GM06990 (cell line): ENCODE measurements around the gene APPL2.

ENCODE experiments used
- DNase-seq: peaks from one replicate; pipeline ENCODE4 v3.0.0-alpha.2; 2011; ENCODE audit not compliant: insufficient read length; ENCODE audit errors: extremely low read depth
- H3K27me3 ChIP-seq: replicated peaks from 2 replicates; pipeline ENCODE4 v1.6.0; 2011; ENCODE audit warnings: low read length; ENCODE audit not compliant: control insufficient read depth, insufficient read depth
- H3K36me3 ChIP-seq: 2 replicates; pipeline ENCODE4 v1.5.1; 2011; ENCODE audit warnings: low read length; ENCODE audit not compliant: control insufficient read depth, insufficient read depth
- H3K4me3 ChIP-seq: replicated peaks from 2 replicates; pipeline ENCODE4 v1.5.1; 2011; ENCODE audit warnings: low read depth, mild to moderate bottlenecking, control low read depth, low read length
- TF ChIP-seq, protein P1 (sequence below): IDR thresholded peaks from 2 replicates; pipeline ENCODE4 v1.5.1; 2011; ENCODE audit warnings: low read length, control low read depth, mild to moderate bottlenecking, inconsistent platforms; ENCODE audit not compliant: insufficient read depth, poor library complexity, severe bottlenecking

The APPL2 gene

DNA sequence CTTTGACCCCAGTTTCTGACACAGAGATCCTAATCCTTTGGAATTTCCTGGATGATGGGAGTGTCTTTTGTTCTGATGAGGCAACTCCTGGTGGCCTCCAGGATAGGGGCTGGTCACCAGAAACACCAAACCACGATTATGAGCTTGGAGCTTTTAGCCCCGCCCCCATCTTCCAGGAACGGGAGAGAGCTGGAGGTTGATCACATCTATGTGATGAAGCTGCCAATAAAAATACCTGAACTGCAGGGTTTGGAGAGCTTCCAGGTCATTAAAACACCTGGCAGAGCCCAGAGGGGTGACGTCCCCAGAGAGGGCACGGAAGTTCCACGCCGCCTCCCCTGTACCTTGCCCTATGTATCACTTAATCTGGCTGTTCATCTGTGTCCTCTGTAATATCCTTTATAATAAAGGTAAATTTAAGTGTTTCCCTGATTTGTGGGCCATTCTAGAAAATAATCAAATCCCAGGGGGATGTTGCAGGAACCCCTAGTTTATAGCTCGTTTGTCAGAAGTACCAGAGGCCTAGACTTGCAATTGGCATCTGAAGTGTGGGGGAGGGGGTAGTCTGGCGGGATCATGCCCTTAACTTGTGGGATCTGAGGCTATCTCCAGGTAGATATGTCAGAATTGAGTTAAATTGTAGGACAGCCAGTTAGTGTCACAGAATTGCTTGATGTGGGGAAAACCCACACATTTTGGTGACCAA is 21.2 kb downstream of the APPL2 start:
- Histone ChIP-seq H3K4me3 (no peak overlapping the region), H3K36me3 (peaks cover 1% of the 10 kb centered on the region; the same call in 1 of the 2 replicates), H3K27me3 (no peaks in the 10 kb centered on the region)
- TF ChIP-seq, protein P1, sequence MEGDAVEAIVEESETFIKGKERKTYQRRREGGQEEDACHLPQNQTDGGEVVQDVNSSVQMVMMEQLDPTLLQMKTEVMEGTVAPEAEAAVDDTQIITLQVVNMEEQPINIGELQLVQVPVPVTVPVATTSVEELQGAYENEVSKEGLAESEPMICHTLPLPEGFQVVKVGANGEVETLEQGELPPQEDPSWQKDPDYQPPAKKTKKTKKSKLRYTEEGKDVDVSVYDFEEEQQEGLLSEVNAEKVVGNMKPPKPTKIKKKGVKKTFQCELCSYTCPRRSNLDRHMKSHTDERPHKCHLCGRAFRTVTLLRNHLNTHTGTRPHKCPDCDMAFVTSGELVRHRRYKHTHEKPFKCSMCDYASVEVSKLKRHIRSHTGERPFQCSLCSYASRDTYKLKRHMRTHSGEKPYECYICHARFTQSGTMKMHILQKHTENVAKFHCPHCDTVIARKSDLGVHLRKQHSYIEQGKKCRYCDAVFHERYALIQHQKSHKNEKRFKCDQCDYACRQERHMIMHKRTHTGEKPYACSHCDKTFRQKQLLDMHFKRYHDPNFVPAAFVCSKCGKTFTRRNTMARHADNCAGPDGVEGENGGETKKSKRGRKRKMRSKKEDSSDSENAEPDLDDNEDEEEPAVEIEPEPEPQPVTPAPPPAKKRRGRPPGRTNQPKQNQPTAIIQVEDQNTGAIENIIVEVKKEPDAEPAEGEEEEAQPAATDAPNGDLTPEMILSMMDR, result no peak
- DNase-seq, result no peak

DNA sequence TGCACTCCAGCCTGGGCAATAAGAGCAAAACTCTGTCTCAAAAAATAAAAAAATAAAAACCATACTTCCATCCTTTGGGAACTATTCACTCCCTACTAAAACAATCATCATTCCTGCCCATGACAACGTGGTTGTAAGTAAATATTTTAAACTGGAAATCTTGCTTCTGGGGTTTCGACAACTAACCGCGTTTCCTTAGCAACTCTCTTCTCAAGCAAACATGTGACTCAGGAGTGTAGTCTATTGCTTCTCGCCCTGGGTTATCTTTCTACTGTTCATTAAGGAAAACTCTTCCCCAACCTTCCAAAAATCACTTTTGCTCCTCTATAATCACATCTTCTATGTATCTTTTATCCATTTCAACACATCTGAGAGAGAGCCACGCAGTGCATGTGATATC is 21.8 kb downstream of the APPL2 start:
- no peak for DNase-seq
- Histone ChIP-seq H3K27me3 (no peaks in the 10 kb centered on the region), H3K4me3 (no peak overlapping the region), H3K36me3 (peaks cover 1% of the 10 kb centered on the region; the same call in 1 of the 2 replicates)
- TF ChIP-seq, protein P1, result no peak

DNA sequence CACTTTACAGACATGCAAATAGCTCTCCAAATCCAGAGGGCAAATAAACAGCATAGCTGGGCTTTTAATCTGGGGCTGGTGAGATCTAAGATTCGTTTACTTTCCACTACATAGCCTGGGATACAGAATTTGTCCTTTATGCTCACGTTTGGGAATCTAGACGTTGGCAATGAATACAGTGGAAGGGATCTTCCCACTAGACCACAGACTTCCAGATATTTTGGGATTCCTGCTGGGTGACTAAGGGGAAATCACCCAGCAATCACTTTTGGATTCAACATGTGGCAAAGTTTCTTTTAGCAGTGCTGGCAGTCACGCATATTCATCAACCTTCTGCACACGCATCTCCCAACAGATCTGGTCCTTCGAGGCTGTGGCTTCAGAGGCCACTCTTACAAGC is 23.5 kb downstream of the APPL2 start:
- DNase-seq, result no peak
- H3K27me3 ChIP-seq, result no peaks in the 10 kb centered on the region
- TF ChIP-seq, protein P1, result no peak
- H3K4me3 ChIP-seq, result no peak overlapping the region
- peaks cover 1% of the 10 kb centered on the region; the same call in 1 of the 2 replicates for H3K36me3 ChIP-seq

DNA sequence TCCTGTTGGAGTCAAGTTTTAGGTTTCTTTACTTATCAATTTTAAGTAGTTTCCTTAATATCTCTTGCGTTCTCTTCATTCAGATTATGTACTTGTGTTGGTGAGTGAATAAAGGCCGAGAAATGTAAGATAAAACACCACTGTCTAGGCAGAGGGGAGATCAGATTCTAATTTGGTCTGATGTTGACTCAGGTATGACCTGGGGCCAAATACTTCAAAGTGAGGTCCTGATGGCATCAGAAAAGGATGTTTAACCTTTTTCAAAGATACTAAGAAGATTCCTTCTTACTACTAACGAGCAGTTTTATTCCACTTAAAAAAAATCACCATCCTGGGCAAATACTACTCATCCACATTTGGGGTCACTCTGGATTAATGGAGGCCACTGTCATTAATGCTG is 26.9 kb downstream of the APPL2 start:
- Histone ChIP-seq H3K4me3 (no peak overlapping the region), H3K27me3 (no peaks in the 10 kb centered on the region), H3K36me3 (peaks cover 3% of the 10 kb centered on the region)
- DNase-seq, result no peak
- TF ChIP-seq, protein P1, result no peak

DNA sequence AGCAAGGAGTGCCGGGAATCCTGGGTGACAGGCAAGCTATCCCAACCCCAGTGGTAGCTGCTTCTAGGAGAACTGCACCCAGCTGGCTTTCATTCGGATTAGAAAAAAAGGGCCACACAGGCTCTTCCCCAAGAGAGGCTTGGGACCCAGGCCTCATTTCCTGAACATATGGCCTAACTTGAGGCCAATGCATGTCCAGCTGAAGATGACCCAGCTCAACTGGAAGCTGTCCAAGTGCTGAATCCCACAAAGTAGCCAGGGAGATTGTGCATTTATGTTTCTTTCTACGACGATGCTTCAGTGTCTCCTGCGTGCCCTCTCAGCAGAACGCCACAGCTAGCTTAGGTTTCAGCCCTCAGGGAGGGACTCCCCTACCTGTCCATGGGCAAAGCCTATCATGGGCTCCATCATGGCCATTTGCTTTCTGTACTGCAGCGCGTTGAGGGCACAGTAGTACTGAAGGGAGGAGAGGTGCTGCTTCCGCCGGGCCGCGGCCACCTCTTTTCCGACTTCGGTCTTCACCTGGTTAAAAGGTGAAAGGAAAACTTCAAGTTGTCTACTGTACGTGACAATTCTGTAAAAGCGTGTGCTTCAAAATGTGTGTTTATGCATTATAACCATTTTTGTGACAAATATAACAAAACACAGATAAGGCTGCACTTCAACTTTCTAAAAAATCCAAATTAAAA is 29.1 kb downstream of the APPL2 start:
- H3K27me3 ChIP-seq, result no peaks in the 10 kb centered on the region
- TF ChIP-seq, protein P1, result no peak
- no peak overlapping the region for H3K4me3 ChIP-seq
- H3K36me3 ChIP-seq, result peaks cover 3% of the 10 kb centered on the region
- DNase-seq, result no peak
